Measurements from ENCODE around the gene CYTH3. TPM values are rescaled to one million over a fixed set of nuclear protein-coding genes. Genes with fewer than 3 reads are reported as not detected.

The CYTH3 gene
- total RNA-seq, 1 donor from 2014 or later, result 24.9 TPM

GRCh38 chr7:6262221-6262620 is 10.2 kb downstream of the CYTH3 start:
- intact Hi-C loops (cut with DNase I), result loop anchor here (5.0 kb wide), 1 partner anchor 55 kb away; no protein-coding TSS in a partner anchor
- DNase-seq (ENCODE audit: low spot score), result no peak

GRCh38 chr7:6261699-6262098 is 10.7 kb downstream of the CYTH3 start:
- intact Hi-C loops (cut with DNase I), result loop anchor here (5.0 kb wide), 1 partner anchor 56 kb away; no protein-coding TSS in a partner anchor
- DNase-seq (ENCODE audit: low spot score), result no peak

- DNase-seq (ENCODE audit: low spot score), result no peak
- intact Hi-C loops (cut with DNase I), result loop anchor here (5.0 kb wide), 1 partner anchor 57 kb away; no protein-coding TSS in a partner anchor
Observed at GRCh38 chr7:6260291-6261187, 11.9 kb downstream of the CYTH3 start.

GRCh38 chr7:6259257-6259656 is 13.2 kb downstream of the CYTH3 start:
- DNase-seq (ENCODE audit: low spot score), result no peak
- intact Hi-C loops (cut with DNase I), result loop anchor here (5.0 kb wide), 1 partner anchor 97 kb away; no protein-coding TSS in a partner anchor

GRCh38 chr7:6258440-6259182 is 13.8 kb downstream of the CYTH3 start:
- intact Hi-C loops (cut with DNase I), result loop anchor here (5.0 kb wide), 1 partner anchor 96 kb away; no protein-coding TSS in a partner anchor

GRCh38 chr7:6257675-6258074 is 14.7 kb downstream of the CYTH3 start:
- intact Hi-C loops (cut with DNase I), result loop anchor here (2.0 to 5.0 kb wide), 2 partner anchors 27 to 95 kb away; no protein-coding TSS in a partner anchor

More at GRCh38 chr7:6258440-6259182, 13.8 kb downstream of the CYTH3 start:
- DNase-seq (ENCODE audit: low spot score), result no peak

GRCh38 chr7:6256677-6257535 is 15.5 kb downstream of the CYTH3 start:
- intact Hi-C loops (cut with DNase I), result loop anchor here (2.0 to 5.0 kb wide), 2 partner anchors 26 to 95 kb away; no protein-coding TSS in a partner anchor
- no peak for DNase-seq (ENCODE audit: low spot score)

More at GRCh38 chr7:6257675-6258074, 14.7 kb downstream of the CYTH3 start:
- no peak for DNase-seq (ENCODE audit: low spot score)

GRCh38 chr7:6256109-6256483 is 16.3 kb downstream of the CYTH3 start:
- DNase-seq (ENCODE audit: low spot score), result no peak
- intact Hi-C loops (cut with DNase I), result loop anchor here (2.0 to 5.0 kb wide), 2 partner anchors 25 to 94 kb away; no protein-coding TSS in a partner anchor

GRCh38 chr7:6254866-6255265 is 17.6 kb downstream of the CYTH3 start:
- no peak for DNase-seq (ENCODE audit: low spot score)
- intact Hi-C loops (cut with DNase I), result loop anchor here (5.0 kb wide), 1 partner anchor 93 kb away; no protein-coding TSS in a partner anchor

GRCh38 chr7:6252748-6253147 is 19.7 kb downstream of the CYTH3 start:
- DNase-seq (ENCODE audit: low spot score), result no peak
- intact Hi-C loops (cut with DNase I), result loop anchor here (2.0 kb wide), 1 partner anchor 18 kb away; no protein-coding TSS in a partner anchor

- no peak for DNase-seq (ENCODE audit: low spot score)
- intact Hi-C loops (cut with DNase I), result loop anchor here (2.0 kb wide), 1 partner anchor 18 kb away; no protein-coding TSS in a partner anchor
Observed at GRCh38 chr7:6252341-6252746, 20.1 kb downstream of the CYTH3 start.

- no peak for DNase-seq (ENCODE audit: low spot score)
- intact Hi-C loops (cut with DNase I), result loop anchor here (2.0 kb wide), 1 partner anchor 19 kb away; no protein-coding TSS in a partner anchor
Observed at GRCh38 chr7:6251653-6252052, 20.8 kb downstream of the CYTH3 start.

- intact Hi-C loops (cut with DNase I), result no loop called here
- DNase-seq (ENCODE audit: low spot score), result no peak
Observed at GRCh38 chr7:6250364-6250833, 22.0 kb downstream of the CYTH3 start.

- intact Hi-C loops (cut with DNase I), result no loop called here
- DNase-seq (ENCODE audit: low spot score), result no peak
Observed at GRCh38 chr7:6249043-6249442, 23.4 kb downstream of the CYTH3 start.

- DNase-seq (ENCODE audit: low spot score), result no peak
- intact Hi-C loops (cut with DNase I), result no loop called here
Observed at GRCh38 chr7:6248581-6248980, 23.8 kb downstream of the CYTH3 start.

GRCh38 chr7:6246251-6246917 is 26.0 kb downstream of the CYTH3 start:
- intact Hi-C loops (cut with DNase I), result no loop called here

GRCh38 chr7:6244021-6244420 is 28.4 kb downstream of the CYTH3 start:
- no peak for DNase-seq (ENCODE audit: low spot score)
- intact Hi-C loops (cut with DNase I), result no loop called here

More at GRCh38 chr7:6246251-6246917, 26.0 kb downstream of the CYTH3 start:
- no peak for DNase-seq (ENCODE audit: low spot score)

- intact Hi-C loops (cut with DNase I), result no loop called here
- no peak for DNase-seq (ENCODE audit: low spot score)
Observed at GRCh38 chr7:6243168-6243567, 29.3 kb downstream of the CYTH3 start.
